ENCODE data around the gene SRCAP. TPM values are rescaled to one million over a fixed set of nuclear protein-coding genes. Genes with fewer than 3 reads are reported as not detected.

SRCAP gene
- polyA plus RNA-seq, 1 donor (not counting 4 experiments of a cell fraction or from before 2014, with no cell fraction given): 1.4 TPM

GRCh38 chr16:30722443-30722842 lies 23.5 kb downstream of the SRCAP start:
- peaks cover 47% of the 10 kb centered on the region for H3K79me2 ChIP-seq (ENCODE audit: control insufficient read depth, insufficient read depth, low read length)
- H3K9ac ChIP-seq (ENCODE audit: control insufficient read depth, extremely low read depth, insufficient read depth, low read length): no peak overlapping the region
- TF ChIP-seq EZH2 (IDR thresholded peaks at IDR 0.05; ENCODE audit: low read length): no peak
- TF ChIP-seq CTCF (optimal IDR thresholded peaks at IDR 0.05 in 1 of 3, IDR thresholded peaks at IDR 0.05 in 1 of 3, conservative IDR thresholded peaks at IDR 0.05 in 1 of 3; ENCODE audit: extremely low read depth in 1 of 3, insufficient read depth in 2 of 3, low read length in 3 of 3): peak; percentile 7 to 39 (median 10)
- DNase-seq (ENCODE audit: low read depth, low spot score) (no peak), FAIRE-seq (no peak)
- H3K27me3 ChIP-seq (ENCODE audit: control insufficient read depth, extremely low read depth, insufficient read depth, low read length): no peaks in the 10 kb centered on the region
- H3K4me1 ChIP-seq (ENCODE audit: control insufficient read depth, extremely low read depth, insufficient read depth, low read length): no peaks in the 10 kb centered on the region
- no peak overlapping the region for H2AFZ ChIP-seq (ENCODE audit: control insufficient read depth, low read length)
- peaks cover 48 to 55% of the 10 kb centered on the region in 2 experiments for H3K36me3 ChIP-seq (ENCODE audit: control insufficient read depth in 2 of 2, extremely low read depth in 1 of 2, insufficient read depth in 2 of 2, low read length in 2 of 2)
- H4K20me1 ChIP-seq (ENCODE audit: control insufficient read depth, extremely low read depth, insufficient read depth, low read length): no peaks in the 10 kb centered on the region
- H3K4me2 ChIP-seq (ENCODE audit: control insufficient read depth, extremely low read depth, insufficient read depth, low read depth, low read length): no peak overlapping the region
- dilution Hi-C loops (cut with MboI; ENCODE audit: extremely low pct_ligation_motif_present, low sequenced_read_pairs): no loop called here
- no peaks in the 10 kb centered on the region for H3K9me1 ChIP-seq (ENCODE audit: control insufficient read depth, extremely low read depth, insufficient read depth, low read length)
- H3K27ac ChIP-seq (ENCODE audit: control insufficient read depth, insufficient read depth, low read length): no peak overlapping the region
- H3K9me3 ChIP-seq (ENCODE audit: control insufficient read depth, low read depth, low read length): no peaks in the 10 kb centered on the region
- no peak overlapping the region for H3K4me3 ChIP-seq (ENCODE audit: control insufficient read depth in 2 of 3, extremely low read depth in 1 of 3, insufficient read depth in 2 of 3, low read depth in 1 of 3, low read length in 3 of 3)

- peaks cover 45% of the 10 kb centered on the region for H3K79me2 ChIP-seq (ENCODE audit: control insufficient read depth, insufficient read depth, low read length)
Measured at GRCh38 chr16:30722916-30723315, 23.9 kb downstream of the SRCAP start.

More at GRCh38 chr16:30722916-30723315, 23.9 kb downstream of the SRCAP start:
- FAIRE-seq (no peak), DNase-seq (ENCODE audit: low read depth, low spot score) (no peak)
- Histone ChIP-seq H3K27ac (ENCODE audit: control insufficient read depth, insufficient read depth, low read length) (no peak overlapping the region), H3K9me3 (ENCODE audit: control insufficient read depth, low read depth, low read length) (no peaks in the 10 kb centered on the region), H2AFZ (ENCODE audit: control insufficient read depth, low read length) (no peak overlapping the region), H3K27me3 (ENCODE audit: control insufficient read depth, extremely low read depth, insufficient read depth, low read length) (no peaks in the 10 kb centered on the region), H3K4me1 (ENCODE audit: control insufficient read depth, extremely low read depth, insufficient read depth, low read length) (no peaks in the 10 kb centered on the region), H3K4me2 (ENCODE audit: control insufficient read depth, extremely low read depth, insufficient read depth, low read depth, low read length) (no peak overlapping the region), H4K20me1 (ENCODE audit: control insufficient read depth, extremely low read depth, insufficient read depth, low read length) (no peaks in the 10 kb centered on the region), H3K9me1 (ENCODE audit: control insufficient read depth, extremely low read depth, insufficient read depth, low read length) (no peaks in the 10 kb centered on the region), H3K36me3 (ENCODE audit: control insufficient read depth in 2 of 2, extremely low read depth in 1 of 2, insufficient read depth in 2 of 2, low read length in 2 of 2) (peaks cover 50 to 53% of the 10 kb centered on the region in 2 experiments), H3K4me3 (ENCODE audit: control insufficient read depth in 2 of 3, extremely low read depth in 1 of 3, insufficient read depth in 2 of 3, low read depth in 1 of 3, low read length in 3 of 3) (no peak overlapping the region), H3K9ac (ENCODE audit: control insufficient read depth, extremely low read depth, insufficient read depth, low read length) (no peak overlapping the region)
- TF ChIP-seq CTCF (optimal IDR thresholded peaks at IDR 0.05 in 1 of 3, IDR thresholded peaks at IDR 0.05 in 1 of 3, conservative IDR thresholded peaks at IDR 0.05 in 1 of 3; ENCODE audit: extremely low read depth in 1 of 3, insufficient read depth in 2 of 3, low read length in 3 of 3) (no peak), EZH2 (IDR thresholded peaks at IDR 0.05; ENCODE audit: low read length) (no peak)
- dilution Hi-C loops (cut with MboI; ENCODE audit: extremely low pct_ligation_motif_present, low sequenced_read_pairs): no loop called here

Data from keratinocyte (primary cell).